Stimulated activated CD8-positive, alpha-beta memory T cell treated with anti-CD3 and anti-CD28 coated beads, Interleukin-7, amount 100 ng/mL, for 24 hours (primary cell): Measurements from ENCODE around the gene PPFIA1.

Experiments
- DNase-seq: peaks from one replicate; pipeline ENCODE4 v3.0.0-alpha.2; 2020; ENCODE audit warnings: low read depth

PPFIA1 gene

DNA sequence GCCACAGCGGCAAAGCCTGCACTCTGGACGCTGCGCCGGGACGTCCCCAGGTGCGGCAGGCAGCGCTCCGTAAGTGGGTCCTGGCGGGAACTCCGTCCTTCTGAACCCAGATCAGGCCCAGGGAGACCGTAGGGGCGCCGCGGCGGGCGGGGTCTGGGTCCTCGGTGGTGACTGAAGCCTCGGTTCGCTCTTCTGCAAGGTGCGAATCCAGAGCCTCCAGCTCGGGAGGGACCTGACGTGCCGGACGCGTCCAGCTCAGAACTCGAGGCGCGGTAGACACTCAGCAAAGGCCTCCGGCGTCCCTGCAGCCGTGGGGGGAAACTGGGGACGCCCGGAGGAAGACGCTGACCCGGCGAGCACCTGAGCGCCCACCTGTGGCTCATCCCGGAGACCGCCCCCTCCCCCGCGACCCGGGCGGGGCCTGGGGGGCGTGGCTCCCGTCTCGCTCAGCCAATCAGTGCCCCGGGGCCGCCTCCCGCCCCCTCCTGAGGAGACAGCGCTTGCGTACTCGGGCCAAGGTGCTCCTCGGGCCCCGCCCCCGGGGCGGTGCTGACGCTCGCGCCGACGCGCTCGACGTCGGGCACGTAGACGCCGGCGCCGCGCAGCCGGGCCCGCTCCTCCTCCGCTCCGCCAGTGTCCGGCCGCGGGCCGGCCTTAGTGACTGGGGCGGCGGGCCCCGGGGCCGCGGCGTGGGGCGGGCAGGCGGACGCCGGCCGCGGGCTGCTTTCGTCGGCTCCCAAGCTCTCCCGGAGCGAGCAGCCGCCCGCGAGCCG is at the start of gene PPFIA1:
PPFIA1 (plus strand) TSS at position 587 of the 773 bp plus-strand sequence. CDS start 1,483 bp downstream, outside the sequence.
- peak; percentile 87 for DNase-seq

DNA sequence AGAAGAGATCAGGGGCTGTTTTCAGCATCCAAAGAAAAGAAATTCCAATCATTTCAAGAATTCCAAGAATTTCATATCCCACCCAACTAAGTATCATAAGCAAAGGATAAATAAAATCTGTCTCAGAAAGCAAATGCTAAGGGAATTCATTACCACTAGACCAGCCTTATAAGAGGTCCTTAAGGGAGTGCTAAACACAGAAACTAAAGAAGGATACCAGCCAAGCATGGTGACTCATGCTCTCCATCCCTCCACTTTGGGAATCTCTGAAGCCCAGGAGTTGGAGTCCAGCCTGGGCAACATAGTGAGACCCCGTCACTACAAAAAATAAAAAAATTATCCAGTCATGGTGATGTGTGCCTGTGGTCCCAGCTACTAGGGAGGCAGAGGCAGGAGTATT is 49.6 kb upstream of the PPFIA1 start:
- DNase-seq: no peak

DNA sequence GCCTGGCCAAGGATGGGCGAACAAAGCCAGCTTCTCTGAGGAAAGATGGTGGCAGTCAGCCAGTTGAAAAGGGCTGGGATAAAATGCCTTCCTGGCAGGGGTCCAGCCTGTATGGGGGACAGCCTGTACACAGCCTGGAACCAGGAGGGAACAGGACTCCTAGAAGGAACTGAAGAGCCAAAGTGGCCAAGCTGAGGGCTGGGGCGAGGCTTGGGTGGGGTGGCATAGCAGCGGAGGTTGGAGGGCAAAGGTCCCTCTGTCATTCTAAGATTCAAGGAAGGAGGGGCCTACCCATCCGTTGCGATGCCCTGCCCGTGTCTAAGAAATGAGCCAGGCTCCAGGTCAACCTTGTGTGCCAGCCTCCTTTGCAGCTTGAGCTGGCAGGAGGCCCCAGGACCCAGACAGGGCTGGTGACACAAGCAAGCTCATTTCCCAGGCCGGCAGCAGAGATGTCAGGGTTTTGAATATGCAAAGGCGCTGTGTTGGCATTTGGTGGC is 44.8 kb upstream of the PPFIA1 start:
- no peak for DNase-seq

DNA sequence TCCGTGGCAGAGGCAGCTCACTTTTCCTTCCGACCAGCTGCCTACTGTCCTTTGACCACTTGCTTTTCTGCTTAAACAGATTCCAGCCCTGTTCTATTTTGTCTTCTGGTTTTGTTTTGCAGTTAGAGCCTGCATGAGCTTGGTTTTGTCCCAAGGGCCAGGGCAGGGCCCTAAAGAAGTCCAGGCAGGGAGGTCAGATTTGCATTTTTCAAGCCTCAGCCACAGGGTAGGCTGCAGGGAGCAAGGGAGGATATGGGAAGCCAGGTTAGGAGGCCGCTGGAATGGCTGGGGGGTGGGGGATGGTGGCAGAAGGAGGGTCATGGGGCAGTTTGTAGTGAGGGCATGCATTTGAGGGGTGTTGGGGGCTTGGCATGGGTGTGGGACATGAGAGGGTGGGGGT is 44.3 kb upstream of the PPFIA1 start:
- no peak for DNase-seq

- no peak for DNase-seq
Observed at GRCh38 chr11:70226967-70227366, 43.5 kb upstream of the PPFIA1 start.

DNA sequence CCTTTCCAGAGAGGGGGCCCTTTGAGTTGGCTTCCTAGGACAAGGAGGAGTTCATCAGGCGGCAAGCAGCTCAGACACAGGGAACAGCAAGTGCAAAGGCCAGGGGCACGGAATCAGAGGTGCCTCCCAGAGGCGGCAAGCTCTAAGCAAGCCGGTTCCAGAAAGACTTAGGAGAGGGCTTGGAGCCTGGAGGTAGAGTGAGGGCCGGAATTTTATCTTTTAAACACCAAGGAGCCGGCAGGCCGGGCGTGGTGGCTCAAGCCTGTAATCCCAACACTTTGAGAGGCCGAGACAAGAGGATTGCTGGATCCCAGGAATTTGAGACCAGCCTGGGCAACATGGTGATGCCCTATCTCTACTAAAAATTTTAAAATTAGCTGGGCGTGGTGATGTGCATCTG is 40.8 kb upstream of the PPFIA1 start:
- no peak for DNase-seq

- DNase-seq: no peak
Observed at GRCh38 chr11:70230151-70230839, 40.2 kb upstream of the PPFIA1 start.

DNA sequence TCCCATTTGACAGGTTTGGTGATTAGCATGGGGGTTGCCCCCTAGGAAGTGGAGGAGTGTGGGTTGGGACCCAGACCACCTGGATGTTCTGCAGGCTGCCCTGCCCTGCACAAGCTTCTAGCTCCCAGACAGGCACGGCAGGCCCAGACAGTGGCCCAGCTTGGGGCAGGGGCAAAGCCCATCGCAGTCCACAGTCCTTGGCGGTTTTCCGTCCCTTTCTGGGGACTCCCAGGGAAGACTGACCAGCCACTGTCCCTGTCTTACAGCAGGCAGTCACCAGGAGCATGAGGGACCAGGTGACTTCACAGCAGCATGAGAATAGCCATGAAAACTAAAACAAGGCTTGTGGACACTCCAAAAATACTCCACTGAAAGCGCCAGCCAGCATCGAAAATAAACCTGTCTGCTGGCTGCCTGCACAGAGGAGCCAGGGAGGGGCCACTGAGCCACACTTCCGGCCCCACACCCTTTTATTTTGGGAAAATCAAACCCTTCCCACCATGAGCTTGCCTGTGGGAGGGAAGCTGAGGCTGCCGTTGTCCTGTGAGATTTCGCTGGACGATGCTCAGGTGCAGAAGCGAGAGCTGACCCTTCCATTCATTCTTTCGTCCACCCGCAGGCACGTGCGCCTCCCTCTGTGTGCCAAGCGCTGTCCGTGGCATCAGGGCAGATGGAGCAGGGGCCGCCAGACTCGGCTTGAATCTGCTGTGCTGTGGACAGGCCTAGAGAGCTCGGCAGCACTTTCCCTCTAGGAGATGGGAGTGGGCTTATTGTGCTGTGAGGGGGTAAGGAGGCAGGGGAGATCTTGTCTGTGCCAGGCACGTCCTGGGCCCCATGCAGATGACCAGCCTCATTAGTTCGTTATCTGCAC is 39.4 kb upstream of the PPFIA1 start:
- DNase-seq: no peak

DNA sequence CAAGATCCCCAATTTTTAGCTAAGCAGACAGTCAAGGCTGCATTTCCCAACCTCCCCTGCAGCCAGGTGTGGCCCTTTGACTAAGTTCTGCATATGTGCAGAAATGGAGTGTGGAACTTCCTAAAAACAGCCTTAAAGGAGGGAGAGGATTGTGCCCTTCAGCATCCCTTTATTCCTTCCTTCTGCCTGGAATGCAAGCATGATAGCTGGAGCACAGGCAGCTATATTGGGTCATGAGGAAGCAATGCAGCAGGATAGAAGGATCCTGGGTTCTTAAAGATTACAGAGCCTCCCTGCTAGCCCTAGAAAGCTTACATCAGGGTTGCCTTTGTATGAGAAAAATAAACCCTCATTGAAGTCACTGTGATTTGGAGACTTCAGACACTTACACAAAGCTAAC is 37.5 kb upstream of the PPFIA1 start:
- no peak for DNase-seq

DNA sequence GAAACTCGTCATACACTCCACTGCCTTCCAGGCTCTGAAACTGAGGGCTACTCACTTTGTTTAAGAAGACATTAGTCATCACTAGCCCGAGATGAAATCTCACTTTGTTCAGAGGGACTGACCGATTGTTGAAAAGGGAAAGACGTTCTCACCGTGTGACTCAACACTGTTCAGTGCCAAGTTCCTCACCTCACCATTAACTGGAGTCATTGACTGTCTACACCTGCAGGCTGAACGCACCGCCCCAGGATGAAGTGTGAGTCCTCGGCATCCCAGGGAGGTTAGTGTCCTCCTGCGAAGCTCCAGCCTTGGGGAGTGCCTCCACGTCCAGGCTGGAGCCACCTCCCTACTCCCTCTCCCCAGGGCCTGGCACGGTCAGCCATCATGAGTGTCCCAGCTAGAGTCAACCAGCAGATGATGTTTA is 37.0 kb upstream of the PPFIA1 start:
- no peak for DNase-seq

GRCh38 chr11:70233962-70234361 is 36.5 kb upstream of the PPFIA1 start:
- no peak for DNase-seq

GRCh38 chr11:70240337-70240736 is 30.2 kb upstream of the PPFIA1 start:
- no peak for DNase-seq

GRCh38 chr11:70241709-70242108 is 28.8 kb upstream of the PPFIA1 start:
- no peak for DNase-seq

GRCh38 chr11:70242885-70243284 is 27.6 kb upstream of the PPFIA1 start:
- DNase-seq: no peak

DNA sequence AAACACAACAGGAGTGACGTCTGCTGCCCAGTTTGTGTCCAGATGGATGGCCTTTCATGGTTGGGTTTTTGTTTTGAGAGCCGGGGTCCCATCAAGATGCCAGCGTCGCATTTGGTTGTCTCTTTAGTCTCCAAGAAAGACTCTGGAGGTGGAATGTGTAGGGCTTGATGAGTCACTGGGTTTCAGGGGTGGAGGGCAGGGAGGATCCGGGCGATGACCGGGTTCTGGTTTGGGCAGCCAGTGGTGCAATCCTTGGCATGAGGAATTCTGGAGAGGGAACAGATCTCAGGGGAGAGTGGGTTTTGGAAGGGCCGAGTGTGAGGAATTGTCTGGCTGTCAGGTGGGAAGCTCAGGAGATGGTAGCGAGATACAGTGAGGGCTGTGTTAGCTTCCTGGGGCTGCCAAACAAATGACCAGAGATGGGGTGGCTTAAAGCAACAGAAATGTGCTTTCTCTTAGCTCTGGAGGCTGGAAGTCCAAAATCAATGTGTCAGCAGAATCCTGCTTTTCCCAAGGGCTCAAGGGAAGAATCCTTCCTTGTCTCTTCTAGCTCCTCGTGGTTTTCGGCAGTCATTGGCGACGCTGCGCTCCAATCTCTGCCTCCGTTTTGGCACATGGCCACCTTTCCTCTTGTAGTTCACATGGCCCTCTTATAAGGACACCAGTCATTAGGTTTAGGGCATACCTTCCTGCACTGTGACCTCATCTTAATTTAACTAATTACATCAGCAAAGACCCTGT is 26.4 kb upstream of the PPFIA1 start:
- no peak for DNase-seq

GRCh38 chr11:70244698-70245097 is 25.8 kb upstream of the PPFIA1 start:
- no peak for DNase-seq

- no peak for DNase-seq
Observed at GRCh38 chr11:70246196-70246595, 24.3 kb upstream of the PPFIA1 start.

GRCh38 chr11:70247042-70247709 is 23.3 kb upstream of the PPFIA1 start:
- no peak for DNase-seq

DNA sequence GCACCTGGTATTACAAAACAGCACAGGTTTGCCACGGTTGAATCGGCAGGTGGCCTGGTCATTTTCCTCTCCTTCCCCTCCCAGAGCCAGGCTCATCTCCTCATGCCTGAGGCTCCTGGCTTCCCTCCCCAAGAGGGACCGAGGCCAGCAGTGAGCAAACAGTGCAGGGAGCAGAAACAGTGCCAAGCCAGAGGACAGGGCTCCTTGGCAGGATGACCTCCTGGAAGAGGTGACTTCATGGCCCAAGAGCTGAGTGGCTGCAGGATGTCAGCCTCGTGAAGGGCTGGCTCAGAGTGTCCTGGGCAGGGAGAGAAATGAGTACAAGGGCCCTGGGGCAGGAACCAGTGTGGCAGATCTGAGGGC is 22.8 kb upstream of the PPFIA1 start:
- DNase-seq: no peak

GRCh38 chr11:70250876-70251658 is 19.4 kb upstream of the PPFIA1 start:
- no peak for DNase-seq
